SK-N-SH treated with all-trans-retinoic acid at 6 μM for 48 hours (cell line): ENCODE measurements around the gene SH3RF1.

Experiments used
- ATAC-seq: fragments of 200-7000 bp; cut with Tn5 transposase; 3 replicates; pipeline ENCODE4 v1.9.1; 2020; ENCODE audit warnings: mild to moderate bottlenecking, moderate library complexity
- ARNTL ChIP-seq: fragments of 450-650 bp; formaldehyde crosslinking; IDR thresholded peaks from 2 replicates; pipeline ENCODE4 v1.5.0; 2020; ENCODE audit warnings: low read depth, mild to moderate bottlenecking, moderate library complexity, borderline replicate concordance
- BACH2 ChIP-seq: fragments of 250-450 bp; sonication (Bioruptor Pico); IDR thresholded peaks from 2 replicates; pipeline ENCODE4 v1.9.0; 2021; ENCODE audit warnings: mild to moderate bottlenecking, borderline replicate concordance
- CREB5 ChIP-seq: fragments of 250-450 bp; sonication (Bioruptor Pico); IDR thresholded peaks from 2 replicates; pipeline ENCODE4 v1.5.1; 2020; ENCODE audit warnings: low read depth, mild to moderate bottlenecking, moderate library complexity
- CSDC2 ChIP-seq: fragments of 250-450 bp; sonication (Bioruptor Pico); IDR thresholded peaks from 2 replicates; pipeline ENCODE4 v1.5.0; 2020; ENCODE audit warnings: mild to moderate bottlenecking, moderate library complexity
- ESRRG ChIP-seq: fragments of 250-450 bp; sonication (Bioruptor Pico); IDR thresholded peaks from 2 replicates; pipeline ENCODE4 v1.6.1; 2021; ENCODE audit warnings: mild to moderate bottlenecking
- GLIS3 ChIP-seq: fragments of 250-450 bp; sonication (Bioruptor Pico); IDR thresholded peaks from 2 replicates; pipeline ENCODE4 v1.5.0; 2020; ENCODE audit warnings: mild to moderate bottlenecking, moderate library complexity
- ISL1 ChIP-seq: fragments of 250-450 bp; sonication (Bioruptor Pico); IDR thresholded peaks from 2 replicates; pipeline ENCODE4 v2.1.2; 2022; ENCODE audit warnings: mild to moderate bottlenecking, moderate library complexity
- POU6F1 ChIP-seq: fragments of 250-450 bp; sonication (Bioruptor Pico); IDR thresholded peaks from 2 replicates; pipeline ENCODE4 v1.8.0; 2021; ENCODE audit warnings: low read depth, mild to moderate bottlenecking, moderate library complexity, borderline replicate concordance
- PPARA ChIP-seq: fragments of 250-450 bp; sonication (Bioruptor Pico); IDR thresholded peaks from 2 replicates; pipeline ENCODE4 v1.5.0; 2020; ENCODE audit warnings: mild to moderate bottlenecking, borderline replicate concordance
- RARB ChIP-seq: fragments of 250-450 bp; sonication (Bioruptor Pico); IDR thresholded peaks from 2 replicates; pipeline ENCODE4 v1.8.0; 2021; ENCODE audit warnings: mild to moderate bottlenecking, moderate library complexity
- SNAI2 ChIP-seq: fragments of 250-450 bp; sonication (Bioruptor Pico); IDR thresholded peaks from 2 replicates; pipeline ENCODE4 v1.5.0; 2020; ENCODE audit warnings: mild to moderate bottlenecking, moderate library complexity
- TCF4 ChIP-seq: fragments of 250-450 bp; sonication (Bioruptor Pico); IDR thresholded peaks from 2 replicates; pipeline ENCODE4 v1.8.0; 2021; ENCODE audit warnings: mild to moderate bottlenecking, moderate library complexity, borderline replicate concordance
- TOX ChIP-seq: fragments of 250-450 bp; sonication (Bioruptor Pico); IDR thresholded peaks from 2 replicates; pipeline ENCODE4 v1.8.0; 2021; ENCODE audit warnings: mild to moderate bottlenecking, moderate library complexity, borderline replicate concordance
- ZC3H10 ChIP-seq: fragments of 250-450 bp; sonication (Bioruptor Pico); IDR thresholded peaks from 2 replicates; pipeline ENCODE4 v1.5.1; 2021; ENCODE audit warnings: mild to moderate bottlenecking, moderate library complexity
- ZFP3 ChIP-seq: fragments of 250-450 bp; sonication (Bioruptor Pico); IDR thresholded peaks from 2 replicates; pipeline ENCODE4 v1.5.0; 2020; ENCODE audit warnings: mild to moderate bottlenecking, moderate library complexity
- ZFP30 ChIP-seq: fragments of 450-650 bp; formaldehyde crosslinking; IDR thresholded peaks from 2 replicates; pipeline ENCODE4 v1.5.0; 2022; ENCODE audit warnings: mild to moderate bottlenecking, moderate library complexity
- ZNF565 ChIP-seq: fragments of 450-650 bp; formaldehyde crosslinking; conservative IDR thresholded peaks from 2 replicates; pipeline ENCODE4 v1.5.0; 2020; ENCODE audit warnings: low read depth, mild to moderate bottlenecking, moderate library complexity
- ZNF70 ChIP-seq: fragments of 450-650 bp; formaldehyde crosslinking; IDR thresholded peaks from 2 replicates; pipeline ENCODE4 v1.5.0; 2020; ENCODE audit warnings: mild to moderate bottlenecking, moderate library complexity
- ZNF8 ChIP-seq: fragments of 450-650 bp; formaldehyde crosslinking; IDR thresholded peaks from 2 replicates; pipeline ENCODE4 v1.5.0; 2020; ENCODE audit warnings: mild to moderate bottlenecking, moderate library complexity
- TF ChIP-seq, protein P1 (sequence below): fragments of 250-450 bp; sonication (Bioruptor Pico); IDR thresholded peaks from 2 replicates; pipeline ENCODE4 v1.5.0; 2020; ENCODE audit warnings: mild to moderate bottlenecking, moderate library complexity
- TF ChIP-seq, protein P2 (sequence below): fragments of 250-450 bp; sonication (Bioruptor Pico); IDR thresholded peaks from 2 replicates; pipeline ENCODE4 v1.8.0; 2020; ENCODE audit warnings: mild to moderate bottlenecking, moderate library complexity, borderline replicate concordance

The SH3RF1 gene

GRCh38 chr4:169131556-169132208 is 139.1 kb downstream of the SH3RF1 start:
- ATAC-seq, result no peak
- TF ChIP-seq ESRRG (CRISPR knock-in tag) (no peak), CREB5 (CRISPR knock-in tag) (no peak), TOX (CRISPR knock-in tag) (no peak), ZFP30 (CRISPR knock-in tag) (no peak), SNAI2 (CRISPR knock-in tag) (no peak), CSDC2 (CRISPR knock-in tag) (no peak)
- TF ChIP-seq, all 23 proteins: peak for 0

DNA sequence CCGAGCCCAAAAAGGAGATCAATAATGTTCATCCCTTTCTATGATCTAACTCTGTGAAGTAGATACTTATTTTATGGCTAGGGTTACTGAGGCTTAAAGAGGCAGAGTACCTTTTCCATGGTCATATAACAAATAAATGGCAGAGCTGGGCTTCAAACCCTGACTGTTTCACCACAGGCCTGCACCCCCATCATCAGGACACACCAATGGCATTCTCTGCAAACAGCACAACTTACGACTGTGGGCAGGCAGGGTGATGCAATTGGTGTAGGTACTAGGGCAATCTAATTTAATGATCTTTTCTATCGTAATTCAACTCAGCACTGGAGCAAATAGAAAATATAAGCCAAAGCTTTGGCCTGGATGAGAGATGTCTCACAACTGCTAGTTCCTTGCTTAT is 141.9 kb downstream of the SH3RF1 start:
- ATAC-seq, result no peak
- TF ChIP-seq ESRRG (CRISPR knock-in tag) (no peak), SNAI2 (CRISPR knock-in tag) (no peak), PPARA (CRISPR knock-in tag) (no peak), GLIS3 (no peak), ARNTL (no peak)
- TF ChIP-seq, all 23 proteins: peak for 0

- ATAC-seq, result no peak
Observed at GRCh38 chr4:169127314-169127713, 143.4 kb downstream of the SH3RF1 start.

DNA sequence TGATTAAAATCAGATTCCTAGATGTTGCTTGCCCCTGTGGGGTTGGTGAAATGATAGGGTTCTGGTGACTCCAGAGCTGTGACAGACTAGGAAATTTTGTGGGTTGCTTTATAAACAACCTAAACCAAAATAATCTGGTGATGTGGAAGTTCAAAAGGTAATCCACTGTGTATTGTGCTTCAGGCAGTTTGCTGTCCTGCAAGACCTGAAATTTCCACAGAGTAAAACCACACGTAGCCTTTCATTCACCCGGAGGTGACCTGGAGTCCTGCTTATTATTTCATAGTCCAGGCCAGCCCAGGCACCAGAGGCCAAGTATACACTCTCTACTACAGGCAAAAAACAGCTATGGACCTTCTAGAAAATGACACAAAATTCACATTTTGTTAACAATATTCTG is 146.1 kb downstream of the SH3RF1 start:
- no peak; the same call in 2 of the 3 replicates for ATAC-seq
- no peak for TF ChIP-seq ZC3H10
- no peak for TF ChIP-seq TOX (CRISPR knock-in tag)
- no peak for TF ChIP-seq GLIS3
- TF ChIP-seq, protein P1, sequence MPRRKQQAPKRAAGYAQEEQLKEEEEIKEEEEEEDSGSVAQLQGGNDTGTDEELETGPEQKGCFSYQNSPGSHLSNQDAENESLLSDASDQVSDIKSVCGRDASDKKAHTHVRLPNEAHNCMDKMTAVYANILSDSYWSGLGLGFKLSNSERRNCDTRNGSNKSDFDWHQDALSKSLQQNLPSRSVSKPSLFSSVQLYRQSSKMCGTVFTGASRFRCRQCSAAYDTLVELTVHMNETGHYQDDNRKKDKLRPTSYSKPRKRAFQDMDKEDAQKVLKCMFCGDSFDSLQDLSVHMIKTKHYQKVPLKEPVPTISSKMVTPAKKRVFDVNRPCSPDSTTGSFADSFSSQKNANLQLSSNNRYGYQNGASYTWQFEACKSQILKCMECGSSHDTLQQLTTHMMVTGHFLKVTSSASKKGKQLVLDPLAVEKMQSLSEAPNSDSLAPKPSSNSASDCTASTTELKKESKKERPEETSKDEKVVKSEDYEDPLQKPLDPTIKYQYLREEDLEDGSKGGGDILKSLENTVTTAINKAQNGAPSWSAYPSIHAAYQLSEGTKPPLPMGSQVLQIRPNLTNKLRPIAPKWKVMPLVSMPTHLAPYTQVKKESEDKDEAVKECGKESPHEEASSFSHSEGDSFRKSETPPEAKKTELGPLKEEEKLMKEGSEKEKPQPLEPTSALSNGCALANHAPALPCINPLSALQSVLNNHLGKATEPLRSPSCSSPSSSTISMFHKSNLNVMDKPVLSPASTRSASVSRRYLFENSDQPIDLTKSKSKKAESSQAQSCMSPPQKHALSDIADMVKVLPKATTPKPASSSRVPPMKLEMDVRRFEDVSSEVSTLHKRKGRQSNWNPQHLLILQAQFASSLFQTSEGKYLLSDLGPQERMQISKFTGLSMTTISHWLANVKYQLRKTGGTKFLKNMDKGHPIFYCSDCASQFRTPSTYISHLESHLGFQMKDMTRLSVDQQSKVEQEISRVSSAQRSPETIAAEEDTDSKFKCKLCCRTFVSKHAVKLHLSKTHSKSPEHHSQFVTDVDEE (CRISPR knock-in tag), result no peak; the same call in 1 of the 2 replicates
- no peak for TF ChIP-seq ZNF565 (CRISPR knock-in tag)
- TF ChIP-seq ZFP30 (CRISPR knock-in tag), result no peak
- TF ChIP-seq ZFP3 (CRISPR knock-in tag), result no peak
- TF ChIP-seq CSDC2 (CRISPR knock-in tag), result no peak
- no peak for TF ChIP-seq TCF4
- TF ChIP-seq SNAI2 (CRISPR knock-in tag), result no peak
- TF ChIP-seq, protein P2, sequence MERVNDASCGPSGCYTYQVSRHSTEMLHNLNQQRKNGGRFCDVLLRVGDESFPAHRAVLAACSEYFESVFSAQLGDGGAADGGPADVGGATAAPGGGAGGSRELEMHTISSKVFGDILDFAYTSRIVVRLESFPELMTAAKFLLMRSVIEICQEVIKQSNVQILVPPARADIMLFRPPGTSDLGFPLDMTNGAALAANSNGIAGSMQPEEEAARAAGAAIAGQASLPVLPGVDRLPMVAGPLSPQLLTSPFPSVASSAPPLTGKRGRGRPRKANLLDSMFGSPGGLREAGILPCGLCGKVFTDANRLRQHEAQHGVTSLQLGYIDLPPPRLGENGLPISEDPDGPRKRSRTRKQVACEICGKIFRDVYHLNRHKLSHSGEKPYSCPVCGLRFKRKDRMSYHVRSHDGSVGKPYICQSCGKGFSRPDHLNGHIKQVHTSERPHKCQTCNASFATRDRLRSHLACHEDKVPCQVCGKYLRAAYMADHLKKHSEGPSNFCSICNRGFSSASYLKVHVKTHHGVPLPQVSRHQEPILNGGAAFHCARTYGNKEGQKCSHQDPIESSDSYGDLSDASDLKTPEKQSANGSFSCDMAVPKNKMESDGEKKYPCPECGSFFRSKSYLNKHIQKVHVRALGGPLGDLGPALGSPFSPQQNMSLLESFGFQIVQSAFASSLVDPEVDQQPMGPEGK (CRISPR knock-in tag), result no peak
- no peak for TF ChIP-seq ZNF70 (CRISPR knock-in tag)
- TF ChIP-seq ARNTL, result no peak
- no peak for TF ChIP-seq ZNF8
- no peak for TF ChIP-seq POU6F1 (CRISPR knock-in tag)
- TF ChIP-seq CREB5 (CRISPR knock-in tag), result no peak
- no peak for TF ChIP-seq ISL1 (CRISPR knock-in tag)
- no peak for TF ChIP-seq RARB (CRISPR knock-in tag)

More at GRCh38 chr4:169127314-169127713, 143.4 kb downstream of the SH3RF1 start:
- no peak for TF ChIP-seq BACH2 (CRISPR knock-in tag)
